KMS-11 (cell line): ENCODE results near the gene CAPN3.
"Not testable (repeated sequence)": the region's sequence is repeated elsewhere in the genome, so short reads cannot be mapped to it uniquely, and the experiment has no call there.

Source experiments
- H2AFZ ChIP-seq: fragments of 200-600 bp; sonication (generic); 2 replicates; pipeline ENCODE4 v1.6.1; 2016; ENCODE audit warnings: antibody characterized with exemption, mixed run types, low read depth
- H3K27ac ChIP-seq: fragments of 200-600 bp; sonication (generic); 2 replicates; pipeline ENCODE4 v1.6.1; 2016; ENCODE audit warnings: mild to moderate bottlenecking, mixed run types
- H3K27me3 ChIP-seq: fragments of 200-600 bp; sonication (generic); 2 replicates; pipeline ENCODE4 v1.6.1; 2017; ENCODE audit warnings: mild to moderate bottlenecking, low read depth, mixed run types, moderate library complexity; ENCODE audit not compliant: insufficient read depth
- H3K36me3 ChIP-seq: fragments of 200-600 bp; sonication (generic); 2 replicates; pipeline ENCODE4 v1.6.1; 2017; ENCODE audit warnings: mild to moderate bottlenecking, mixed run types; ENCODE audit not compliant: insufficient read depth
- H3K4me1 ChIP-seq: fragments of 200-600 bp; sonication (generic); 2 replicates; pipeline ENCODE4 v1.6.1; 2016; ENCODE audit warnings: mild to moderate bottlenecking, low read depth, mixed run types; ENCODE audit not compliant: poor library complexity, severe bottlenecking
- H3K4me2 ChIP-seq: fragments of 200-600 bp; sonication (generic); 2 replicates; pipeline ENCODE4 v1.7.0; 2016; ENCODE audit warnings: mild to moderate bottlenecking, mixed run types
- H3K4me3 ChIP-seq: fragments of 200-600 bp; sonication (generic); IDR thresholded peaks from 2 replicates; pipeline ENCODE4 v1.6.1; 2017; ENCODE audit warnings: low read depth, low read length, mixed read lengths; ENCODE audit not compliant: insufficient read depth
- H3K79me2 ChIP-seq: fragments of 200-600 bp; sonication (generic); 2 replicates; pipeline ENCODE4 v1.6.1; 2016; ENCODE audit warnings: low read depth, mixed run types; ENCODE audit not compliant: insufficient read depth
- H3K9ac ChIP-seq: fragments of 200-600 bp; sonication (generic); 2 replicates; pipeline ENCODE4 v1.6.1; 2016; ENCODE audit warnings: mild to moderate bottlenecking, mixed run types
- H4K20me1 ChIP-seq: fragments of 200-600 bp; sonication (generic); 2 replicates; pipeline ENCODE4 v1.6.1; 2016; ENCODE audit warnings: mild to moderate bottlenecking, mixed run types; ENCODE audit not compliant: insufficient read depth
- CTCF ChIP-seq: fragments of 200-600 bp; sonication (generic); conservative IDR thresholded peaks from 2 replicates; pipeline ENCODE4 v1.6.1; 2017; ENCODE audit warnings: low read depth, mild to moderate bottlenecking, antibody characterized with exemption, low read length, moderate library complexity, mixed read lengths

The CAPN3 gene

GRCh38 chr15:42331235-42331634 is 28.1 kb upstream of the CAPN3 start:
- Histone ChIP-seq H3K27me3 (no peaks in the 10 kb centered on the region), H3K79me2 (no peaks in the 10 kb centered on the region), H3K4me3 (no peak overlapping the region), H3K4me1 (no peaks in the 10 kb centered on the region), H2AFZ (no peak overlapping the region), H4K20me1 (no peaks in the 10 kb centered on the region), H3K36me3 (no peaks in the 10 kb centered on the region), H3K4me2 (no peak overlapping the region), H3K9ac (no peak overlapping the region), H3K27ac (no peak overlapping the region)
- TF ChIP-seq CTCF, result no peak

GRCh38 chr15:42332331-42332730 is 27.0 kb upstream of the CAPN3 start:
- no peaks in the 10 kb centered on the region for H4K20me1 ChIP-seq
- no peak overlapping the region for H3K9ac ChIP-seq
- no peak for TF ChIP-seq CTCF
- no peaks in the 10 kb centered on the region for H3K27me3 ChIP-seq
- H3K36me3 ChIP-seq, result no peaks in the 10 kb centered on the region
- H3K4me1 ChIP-seq, result no peaks in the 10 kb centered on the region
- H3K4me2 ChIP-seq, result no peak overlapping the region
- no peak overlapping the region for H3K27ac ChIP-seq
- H3K79me2 ChIP-seq, result no peaks in the 10 kb centered on the region
- no peak overlapping the region for H2AFZ ChIP-seq
- no peak overlapping the region for H3K4me3 ChIP-seq

GRCh38 chr15:42335074-42335473 is 24.2 kb upstream of the CAPN3 start:
- no peaks in the 10 kb centered on the region for H3K79me2 ChIP-seq
- no peaks in the 10 kb centered on the region for H3K36me3 ChIP-seq
- H3K4me1 ChIP-seq, result no peaks in the 10 kb centered on the region
- H4K20me1 ChIP-seq, result no peaks in the 10 kb centered on the region
- H2AFZ ChIP-seq, result no peak overlapping the region
- H3K4me2 ChIP-seq, result no peak overlapping the region
- no peak overlapping the region for H3K27ac ChIP-seq
- H3K4me3 ChIP-seq, result no peak overlapping the region
- H3K27me3 ChIP-seq, result no peaks in the 10 kb centered on the region
- no peak overlapping the region for H3K9ac ChIP-seq
- no peak for TF ChIP-seq CTCF

- not testable (repeated sequence) for H3K4me1 ChIP-seq, H3K9ac ChIP-seq, H3K79me2 ChIP-seq, H3K27ac ChIP-seq, H3K4me2 ChIP-seq, H3K4me3 ChIP-seq, H2AFZ ChIP-seq, H3K36me3 ChIP-seq, H3K27me3 ChIP-seq, H4K20me1 ChIP-seq
Measured at GRCh38 chr15:42336650-42337049, 22.7 kb upstream of the CAPN3 start.

GRCh38 chr15:42337104-42337503 is 22.2 kb upstream of the CAPN3 start:
- H3K9ac ChIP-seq, H3K4me2 ChIP-seq, H3K36me3 ChIP-seq, H3K4me1 ChIP-seq, H3K27me3 ChIP-seq, H3K79me2 ChIP-seq, H3K4me3 ChIP-seq, H2AFZ ChIP-seq, H4K20me1 ChIP-seq, H3K27ac ChIP-seq: not testable (repeated sequence)

GRCh38 chr15:42338500-42338899 is 20.8 kb upstream of the CAPN3 start:
- Histone ChIP-seq H3K9ac (no peak overlapping the region), H2AFZ (no peak overlapping the region), H3K4me3 (no peak overlapping the region), H3K4me2 (no peak overlapping the region), H4K20me1 (no peaks in the 10 kb centered on the region), H3K4me1 (no peaks in the 10 kb centered on the region), H3K79me2 (no peaks in the 10 kb centered on the region), H3K27me3 (no peaks in the 10 kb centered on the region), H3K36me3 (no peaks in the 10 kb centered on the region), H3K27ac (no peak overlapping the region)
- no peak for TF ChIP-seq CTCF
